OCI-M1 (cell line): ENCODE data around the gene COX7A2L.
"Not testable (repeated sequence)": the region's sequence is repeated elsewhere in the genome, so short reads cannot be mapped to it uniquely, and the experiment has no call there.

ENCODE experiments used
- DNase-seq: peaks from one replicate; lab custom pipeline; 2025; lab: John Stamatoyannopoulos, UW

Gene COX7A2L

GRCh38 chr2:42367835-42368234, 6.8 kb upstream of the COX7A2L start:
- no peak for DNase-seq

GRCh38 chr2:42366411-42366810, 5.4 kb upstream of the COX7A2L start:
- DNase-seq = no peak

GRCh38 chr2:42364658-42365057, 3.6 kb upstream of the COX7A2L start:
- no peak for DNase-seq

GRCh38 chr2:42363413-42363812, 2.4 kb upstream of the COX7A2L start:
- DNase-seq = no peak

GRCh38 chr2:42361728-42362283, 789 bp upstream of the COX7A2L start:
- peak; percentile 42 for DNase-seq

GRCh38 chr2:42360493-42360889, 526 bp downstream of the COX7A2L start:
- DNase-seq = no peak

- DNase-seq = peak; percentile 87
These were observed 993 bp downstream of the COX7A2L start for GRCh38 chr2:42359965-42360483.

- peak; percentile 63 for DNase-seq
These were observed 1.6 kb downstream of the COX7A2L start for GRCh38 chr2:42359304-42359964.

- DNase-seq = no peak
These were observed 7.1 kb downstream of the COX7A2L start for GRCh38 chr2:42353792-42354429.

GRCh38 chr2:42351864-42352263, 9.2 kb downstream of the COX7A2L start:
- no peak for DNase-seq

- no peak for DNase-seq
These were observed 10.5 kb downstream of the COX7A2L start for GRCh38 chr2:42350434-42351063.

GRCh38 chr2:42348113-42348805, 12.8 kb downstream of the COX7A2L start:
- no peak for DNase-seq

- DNase-seq = not testable (repeated sequence)
These were observed 13.5 kb downstream of the COX7A2L start for GRCh38 chr2:42347518-42347917.

- DNase-seq = not testable (repeated sequence)
These were observed 14.2 kb downstream of the COX7A2L start for GRCh38 chr2:42346856-42347255.

GRCh38 chr2:42345986-42346385, 15.0 kb downstream of the COX7A2L start:
- no peak for DNase-seq

- DNase-seq = no peak
These were observed 18.2 kb downstream of the COX7A2L start for GRCh38 chr2:42342795-42343241.

GRCh38 chr2:42342061-42342794, 18.8 kb downstream of the COX7A2L start:
- DNase-seq = no peak

- DNase-seq = no peak
These were observed 19.9 kb downstream of the COX7A2L start for GRCh38 chr2:42340938-42341636.

- no peak for DNase-seq
These were observed 20.7 kb downstream of the COX7A2L start for GRCh38 chr2:42340045-42340937.
